Nephron progenitor cell (in vitro differentiated cells): Measurements from ENCODE around the gene PITX2.
A peak's percentile ranks its signal among the peaks of the same experiment; 100 is the strongest.

Source experiments
- DNase-seq: peaks from one replicate; pipeline ENCODE4 v3.0.0; 2021
- H3K27ac Mint-ChIP-seq: 2 replicates; pipeline ENCODE4 v1.8.0; 2021; ENCODE audit warnings: mild to moderate bottlenecking, moderate library complexity, mixed read lengths
- H3K27me3 Mint-ChIP-seq: 2 replicates; pipeline ENCODE4 v1.8.0; 2021; ENCODE audit warnings: mild to moderate bottlenecking, low read depth, mixed read lengths; ENCODE audit not compliant: poor library complexity
- H3K36me3 Mint-ChIP-seq: 2 replicates; pipeline ENCODE4 v1.8.0; 2021; ENCODE audit warnings: low read depth, mixed read lengths
- H3K4me1 Mint-ChIP-seq: 2 replicates; pipeline ENCODE4 v1.8.0; 2021; ENCODE audit warnings: mixed read lengths
- H3K4me3 Mint-ChIP-seq: 2 replicates; pipeline ENCODE4 v1.8.0; 2021; ENCODE audit warnings: mild to moderate bottlenecking, moderate library complexity, mixed read lengths
- H3K9me3 Mint-ChIP-seq: 2 replicates; pipeline ENCODE4 v1.8.0; 2021; ENCODE audit warnings: mild to moderate bottlenecking, moderate library complexity, mixed read lengths
- TF ChIP-seq, protein P1 (sequence below): fragments of 200-600 bp; sonication (generic); IDR thresholded peaks from 2 replicates; pipeline ENCODE4 v1.5.0; 2021; ENCODE audit warnings: antibody characterized with exemption

PITX2 gene

DNA sequence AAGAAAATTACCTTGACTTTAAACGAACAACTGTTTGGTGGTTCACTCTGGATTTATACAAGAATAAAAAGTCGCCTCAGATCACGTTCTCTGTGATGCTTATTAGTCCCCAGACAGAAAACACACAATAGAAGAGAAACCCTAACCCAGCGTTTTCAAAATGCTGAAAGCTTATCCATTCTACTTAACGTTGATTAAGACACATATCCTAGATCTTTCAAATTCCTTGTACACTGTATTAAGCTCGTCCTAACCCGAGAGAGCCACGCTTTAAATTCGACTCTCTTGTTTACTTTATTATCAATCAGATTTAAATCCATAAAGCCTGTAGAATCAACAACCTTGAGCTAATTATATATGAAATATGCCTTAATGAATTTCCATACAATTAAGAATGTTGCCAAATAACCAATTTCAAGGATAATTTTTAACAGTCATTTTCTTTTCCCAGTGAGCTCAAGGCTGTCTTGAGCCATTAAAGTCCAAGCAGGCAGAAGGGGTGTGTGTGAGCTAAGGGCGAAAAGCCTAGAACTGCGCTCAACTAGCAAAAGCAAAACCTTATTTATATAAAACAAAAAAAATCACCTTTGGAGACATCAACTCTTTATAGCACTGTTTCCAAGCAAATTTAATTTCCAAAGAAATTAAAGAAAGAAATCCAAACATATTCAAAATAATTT is 981 bp upstream of the PITX2 start:
- Mint-ChIP-seq H3K4me3 (peak overlapping the region; percentile 90), H3K4me1 (peaks cover 74% of the 10 kb centered on the region), H3K27ac (no peak overlapping the region), H3K36me3 (no peaks in the 10 kb centered on the region), H3K9me3 (no peaks in the 10 kb centered on the region), H3K27me3 (peaks cover 90% of the 10 kb centered on the region)
- DNase-seq = no peak
- TF ChIP-seq, protein P1, sequence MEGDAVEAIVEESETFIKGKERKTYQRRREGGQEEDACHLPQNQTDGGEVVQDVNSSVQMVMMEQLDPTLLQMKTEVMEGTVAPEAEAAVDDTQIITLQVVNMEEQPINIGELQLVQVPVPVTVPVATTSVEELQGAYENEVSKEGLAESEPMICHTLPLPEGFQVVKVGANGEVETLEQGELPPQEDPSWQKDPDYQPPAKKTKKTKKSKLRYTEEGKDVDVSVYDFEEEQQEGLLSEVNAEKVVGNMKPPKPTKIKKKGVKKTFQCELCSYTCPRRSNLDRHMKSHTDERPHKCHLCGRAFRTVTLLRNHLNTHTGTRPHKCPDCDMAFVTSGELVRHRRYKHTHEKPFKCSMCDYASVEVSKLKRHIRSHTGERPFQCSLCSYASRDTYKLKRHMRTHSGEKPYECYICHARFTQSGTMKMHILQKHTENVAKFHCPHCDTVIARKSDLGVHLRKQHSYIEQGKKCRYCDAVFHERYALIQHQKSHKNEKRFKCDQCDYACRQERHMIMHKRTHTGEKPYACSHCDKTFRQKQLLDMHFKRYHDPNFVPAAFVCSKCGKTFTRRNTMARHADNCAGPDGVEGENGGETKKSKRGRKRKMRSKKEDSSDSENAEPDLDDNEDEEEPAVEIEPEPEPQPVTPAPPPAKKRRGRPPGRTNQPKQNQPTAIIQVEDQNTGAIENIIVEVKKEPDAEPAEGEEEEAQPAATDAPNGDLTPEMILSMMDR = no peak

DNA sequence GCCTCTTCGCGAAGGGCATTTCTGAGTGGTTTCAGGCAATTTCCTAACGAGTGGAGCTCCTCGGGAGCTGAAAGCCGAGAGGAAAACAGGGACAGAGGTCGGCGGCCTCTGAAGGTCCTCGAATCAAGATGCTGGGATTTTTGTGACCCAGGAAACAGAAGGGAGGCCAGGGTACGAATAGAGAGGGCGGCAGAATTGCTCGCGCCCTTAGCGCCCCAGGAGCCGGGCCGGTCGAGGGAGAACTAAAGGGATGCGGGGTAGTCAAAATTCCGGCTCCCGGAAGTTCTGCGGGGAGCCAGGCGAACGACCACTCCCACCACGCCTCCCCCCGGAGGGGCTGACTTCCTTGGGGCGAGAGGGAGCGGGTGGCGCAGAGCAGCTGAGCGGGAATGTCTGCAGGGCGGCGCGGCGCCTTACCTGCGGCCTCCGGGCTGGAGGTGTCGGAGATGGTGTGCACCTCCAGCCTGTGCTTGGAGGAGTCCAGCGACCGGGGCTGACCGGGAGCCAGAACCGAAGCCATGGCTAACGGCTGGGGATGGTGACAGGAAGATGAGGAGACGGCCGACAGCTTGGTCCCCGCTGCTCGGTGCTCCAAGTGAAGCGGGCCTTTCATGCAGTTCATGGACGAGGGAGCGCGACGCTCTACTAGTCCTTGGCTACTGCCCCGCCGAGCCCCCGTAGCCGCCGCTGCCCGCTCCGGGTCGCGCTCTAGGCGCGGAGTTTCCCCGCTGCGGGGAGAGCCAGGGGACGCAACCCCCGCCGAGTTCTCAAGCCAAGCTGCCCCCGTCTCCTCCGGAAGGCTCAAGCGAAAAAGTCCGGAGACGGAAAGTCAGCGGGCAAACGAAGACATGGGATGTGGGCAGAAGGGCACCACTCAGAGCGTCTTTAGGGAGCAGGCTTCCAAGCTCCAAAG is 782 bp downstream of the PITX2 start:
- peak; percentile 60 for DNase-seq
- TF ChIP-seq, protein P1 = no peak
- Mint-ChIP-seq H3K4me1 (peaks cover 75% of the 10 kb centered on the region), H3K36me3 (no peaks in the 10 kb centered on the region), H3K4me3 (peak overlapping the region; percentile 90), H3K9me3 (no peaks in the 10 kb centered on the region), H3K27me3 (peaks cover 83% of the 10 kb centered on the region), H3K27ac (peak overlapping the region; percentile 94)

DNA sequence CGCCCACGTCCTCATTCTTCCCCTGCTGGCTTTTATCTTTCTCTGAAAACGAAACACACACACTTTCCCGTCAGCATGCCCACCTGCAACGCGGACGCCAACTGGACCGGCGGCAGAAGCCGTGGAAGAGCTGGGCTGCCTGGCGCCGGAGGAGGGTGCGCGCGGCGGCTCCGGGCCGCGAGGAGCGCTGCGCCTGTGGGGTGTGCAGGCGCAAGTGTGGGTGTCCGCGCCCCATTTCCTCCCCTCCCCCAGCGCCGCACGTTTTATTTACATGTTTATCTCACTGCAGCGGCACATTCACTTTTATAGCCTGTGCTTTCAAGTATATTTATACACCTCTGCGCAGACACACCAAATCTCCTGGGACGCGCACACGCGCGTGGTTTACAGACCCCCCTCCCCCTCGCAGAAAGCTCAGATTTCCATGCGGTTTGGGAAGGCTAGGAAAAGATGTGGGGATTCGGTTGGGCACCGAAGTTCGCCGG is 1.5 kb downstream of the PITX2 start:
- Mint-ChIP-seq H3K4me1 (peaks cover 79% of the 10 kb centered on the region), H3K27me3 (peaks cover 81% of the 10 kb centered on the region), H3K9me3 (no peaks in the 10 kb centered on the region), H3K4me3 (peak overlapping the region; percentile 90), H3K27ac (peak overlapping the region; percentile 98), H3K36me3 (no peaks in the 10 kb centered on the region)
- DNase-seq = peak; percentile 43
- TF ChIP-seq, protein P1 = no peak

DNA sequence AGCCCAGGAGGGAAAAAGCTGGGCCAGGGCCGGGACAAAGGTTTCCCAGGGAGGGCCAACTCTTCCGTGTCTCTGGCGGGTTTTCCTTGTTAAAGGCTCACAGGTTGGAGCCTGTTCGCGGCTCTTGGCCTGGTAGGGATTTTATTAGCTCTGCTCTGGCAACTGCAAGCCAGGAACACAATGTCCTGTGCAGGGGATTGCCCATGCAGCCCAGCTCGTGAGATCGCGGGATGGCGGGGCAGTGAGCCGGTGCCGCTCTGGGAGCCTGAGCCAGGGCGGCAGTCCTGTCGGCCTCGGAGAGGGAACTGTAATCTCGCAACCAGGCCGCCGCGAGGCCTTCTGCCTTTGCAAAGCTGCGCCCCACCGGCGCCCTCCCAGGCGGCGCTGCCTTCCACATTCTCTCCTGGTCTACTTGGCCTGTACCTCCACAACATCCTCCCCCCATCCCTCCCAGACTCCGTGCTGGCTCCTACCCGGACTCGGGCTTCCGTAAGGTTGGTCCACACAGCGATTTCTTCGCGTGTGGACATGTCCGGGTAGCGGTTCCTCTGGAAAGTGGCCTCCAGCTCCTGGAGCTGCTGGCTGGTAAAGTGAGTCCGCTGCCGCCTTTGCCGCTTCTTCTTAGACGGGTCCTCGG is 2.1 kb downstream of the PITX2 start:
- DNase-seq = peak; percentile 76
- Mint-ChIP-seq H3K9me3 (no peaks in the 10 kb centered on the region), H3K27me3 (peaks cover 81% of the 10 kb centered on the region), H3K27ac (peak overlapping the region; percentile 98), H3K4me3 (peak overlapping the region; percentile 90), H3K36me3 (no peaks in the 10 kb centered on the region), H3K4me1 (peaks cover 79% of the 10 kb centered on the region)
- TF ChIP-seq, protein P1 = no peak

DNA sequence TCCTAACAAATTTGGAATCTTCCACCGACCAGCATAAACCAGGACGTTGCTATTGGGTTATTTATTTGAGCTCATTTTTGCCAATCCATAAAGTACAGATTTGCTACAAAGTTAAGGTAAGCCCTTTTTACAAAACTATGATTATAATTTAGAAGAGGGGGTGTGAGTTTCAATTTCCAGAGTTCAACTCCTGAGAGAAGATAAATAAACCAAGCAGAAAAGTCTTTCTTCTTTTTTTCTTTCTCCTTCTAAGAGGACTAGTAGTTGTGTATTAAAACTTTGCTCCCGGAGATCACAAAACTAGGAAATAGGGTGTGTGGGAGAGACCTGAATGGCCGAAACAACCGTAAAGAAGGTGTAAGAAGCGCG is 2.6 kb downstream of the PITX2 start:
- Mint-ChIP-seq H3K27ac (peak overlapping the region; percentile 98), H3K27me3 (peaks cover 81% of the 10 kb centered on the region), H3K36me3 (no peaks in the 10 kb centered on the region), H3K4me3 (peak overlapping the region; percentile 90), H3K4me1 (peaks cover 79% of the 10 kb centered on the region), H3K9me3 (no peaks in the 10 kb centered on the region)
- DNase-seq = no peak
- TF ChIP-seq, protein P1 = no peak
